Astrocyte (in vitro differentiated cells and primary cell): ENCODE data around the gene ICAM5.

Source experiments
- EZH2 ChIP-seq: IDR thresholded peaks from 2 replicates; pipeline ENCODE4 v1.6.1; 2012; ENCODE audit warnings: mild to moderate bottlenecking, low read length, inconsistent platforms; ENCODE audit not compliant: insufficient read depth
- TF ChIP-seq, protein P1 (sequence below): IDR thresholded peaks from 2 replicates; pipeline ENCODE4 v1.5.1; 2011; ENCODE audit warnings: low read depth, mild to moderate bottlenecking, inconsistent platforms, low read length, moderate library complexity; ENCODE audit not compliant: insufficient read depth

DNA sequence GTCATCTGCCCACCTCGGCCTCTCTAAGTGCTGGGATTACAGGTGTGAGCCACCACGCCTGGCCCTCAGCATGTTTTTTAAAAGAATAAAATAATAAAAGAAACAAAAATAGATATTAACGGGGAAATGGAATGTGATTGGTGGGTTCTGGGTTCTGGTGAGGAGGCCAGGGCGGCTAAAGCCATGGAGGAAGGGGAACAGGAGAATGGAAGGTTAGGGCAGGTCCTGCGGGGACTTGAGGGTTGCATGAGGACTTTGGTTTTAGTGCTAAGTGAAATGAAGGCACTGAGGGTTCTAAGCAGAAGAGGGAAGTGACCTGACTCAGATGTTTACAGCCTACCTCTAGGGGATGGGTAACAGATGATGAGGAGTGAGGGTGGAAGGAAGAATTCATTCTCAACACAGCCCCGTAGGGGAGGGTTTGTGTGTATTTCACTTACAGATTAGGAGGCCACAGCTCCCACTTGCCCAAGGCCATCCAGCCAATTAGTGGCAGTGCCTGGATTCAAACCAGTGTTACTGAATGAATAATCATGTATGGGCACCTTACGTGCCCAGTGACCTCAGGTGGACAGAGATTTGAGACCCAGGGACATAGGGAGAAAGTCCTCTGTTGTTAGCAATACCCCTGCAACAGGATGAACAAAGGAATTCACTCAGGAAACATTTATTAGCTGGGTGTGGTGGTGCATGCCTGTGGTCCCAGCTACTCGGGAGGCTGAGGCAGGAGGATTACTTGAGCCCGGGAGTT is 44.4 kb upstream of the ICAM5 start:
- TF ChIP-seq, protein P1, sequence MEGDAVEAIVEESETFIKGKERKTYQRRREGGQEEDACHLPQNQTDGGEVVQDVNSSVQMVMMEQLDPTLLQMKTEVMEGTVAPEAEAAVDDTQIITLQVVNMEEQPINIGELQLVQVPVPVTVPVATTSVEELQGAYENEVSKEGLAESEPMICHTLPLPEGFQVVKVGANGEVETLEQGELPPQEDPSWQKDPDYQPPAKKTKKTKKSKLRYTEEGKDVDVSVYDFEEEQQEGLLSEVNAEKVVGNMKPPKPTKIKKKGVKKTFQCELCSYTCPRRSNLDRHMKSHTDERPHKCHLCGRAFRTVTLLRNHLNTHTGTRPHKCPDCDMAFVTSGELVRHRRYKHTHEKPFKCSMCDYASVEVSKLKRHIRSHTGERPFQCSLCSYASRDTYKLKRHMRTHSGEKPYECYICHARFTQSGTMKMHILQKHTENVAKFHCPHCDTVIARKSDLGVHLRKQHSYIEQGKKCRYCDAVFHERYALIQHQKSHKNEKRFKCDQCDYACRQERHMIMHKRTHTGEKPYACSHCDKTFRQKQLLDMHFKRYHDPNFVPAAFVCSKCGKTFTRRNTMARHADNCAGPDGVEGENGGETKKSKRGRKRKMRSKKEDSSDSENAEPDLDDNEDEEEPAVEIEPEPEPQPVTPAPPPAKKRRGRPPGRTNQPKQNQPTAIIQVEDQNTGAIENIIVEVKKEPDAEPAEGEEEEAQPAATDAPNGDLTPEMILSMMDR = no peak
- TF ChIP-seq EZH2 = no peak
